ENCODE measurements around the gene FUCA2. TPM values are rescaled to one million over a fixed set of nuclear protein-coding genes. Genes with fewer than 3 reads are reported as not detected.
"Not testable (repeated sequence)": the region's sequence is repeated elsewhere in the genome, so short reads cannot be mapped to it uniquely, and the experiment has no call there.

Gene FUCA2
- polyA plus RNA-seq, 12 donors: 12.0 to 33.5 (median 28.2) TPM; not detected in 1

GRCh38 chr6:143505111-143505510 is 6.4 kb downstream of the FUCA2 start:
- DNase-seq: no peak

- DNase-seq: no peak
Observed at GRCh38 chr6:143504369-143504768, 7.2 kb downstream of the FUCA2 start.

- DNase-seq: no peak
Observed at GRCh38 chr6:143501851-143502250, 9.7 kb downstream of the FUCA2 start.

- no peak for DNase-seq
Observed at GRCh38 chr6:143498428-143498827, 13.1 kb downstream of the FUCA2 start.

GRCh38 chr6:143496974-143497373 is 14.5 kb downstream of the FUCA2 start:
- DNase-seq: no peak

GRCh38 chr6:143490775-143491174 is 20.7 kb downstream of the FUCA2 start:
- no peak for DNase-seq

GRCh38 chr6:143490244-143490643 is 21.3 kb downstream of the FUCA2 start:
- DNase-seq: no peak

GRCh38 chr6:143486752-143487151 is 24.8 kb downstream of the FUCA2 start:
- no peak for DNase-seq

- DNase-seq: no peak
Observed at GRCh38 chr6:143485967-143486366, 25.6 kb downstream of the FUCA2 start.

- DNase-seq: no peak
Observed at GRCh38 chr6:143482593-143482992, 28.9 kb downstream of the FUCA2 start.

- no peak for DNase-seq
Observed at GRCh38 chr6:143478479-143479062, 32.9 kb downstream of the FUCA2 start.

GRCh38 chr6:143476545-143476944 is 35.0 kb downstream of the FUCA2 start:
- no peak for DNase-seq

GRCh38 chr6:143471822-143472221 is 39.7 kb downstream of the FUCA2 start:
- no peak for DNase-seq

GRCh38 chr6:143468823-143469222 is 42.7 kb downstream of the FUCA2 start:
- not testable (repeated sequence) for DNase-seq

GRCh38 chr6:143468026-143468425 is 43.5 kb downstream of the FUCA2 start:
- no peak for DNase-seq

GRCh38 chr6:143465546-143465945 is 46.0 kb downstream of the FUCA2 start:
- no peak for DNase-seq

- DNase-seq: no peak
Observed at GRCh38 chr6:143457563-143458359, 53.8 kb downstream of the FUCA2 start.

GRCh38 chr6:143451531-143451930 is 60.0 kb downstream of the FUCA2 start:
- no peak for DNase-seq

- peak; percentile 91 for DNase-seq
Observed at GRCh38 chr6:143450453-143451371, 60.8 kb downstream of the FUCA2 start, which contains the start of the genes ADAT2 and PEX3. ADAT2 (minus strand) TSS chr6:143450695; CDS start chr6:143450658, 37 bp downstream. PEX3 (plus strand) TSS chr6:143450805; CDS start chr6:143451043, 238 bp downstream.

- DNase-seq: peak; percentile 51
Observed at GRCh38 chr6:143449714-143450452, 61.6 kb downstream of the FUCA2 start.

- DNase-seq: no peak
Observed at GRCh38 chr6:143449082-143449713, 62.3 kb downstream of the FUCA2 start.

All from muscle of arm (tissue), 12 donors.